ENCODE results near the gene ADGRE2.

The ADGRE2 gene

GRCh38 chr19:14748601-14749000 lies 29.8 kb downstream of the ADGRE2 start:
- no peak for DNase-seq (ENCODE audit: low read depth in 4 of 4, low spot score in 1 of 4)

- DNase-seq (ENCODE audit: low read depth in 4 of 4, low spot score in 1 of 4) = no peak
Observed at GRCh38 chr19:14746886-14747285, 31.5 kb downstream of the ADGRE2 start.

- DNase-seq (ENCODE audit: low read depth in 4 of 4, low spot score in 1 of 4) = no peak
Observed at GRCh38 chr19:14735915-14736314, 42.4 kb downstream of the ADGRE2 start.

DNA sequence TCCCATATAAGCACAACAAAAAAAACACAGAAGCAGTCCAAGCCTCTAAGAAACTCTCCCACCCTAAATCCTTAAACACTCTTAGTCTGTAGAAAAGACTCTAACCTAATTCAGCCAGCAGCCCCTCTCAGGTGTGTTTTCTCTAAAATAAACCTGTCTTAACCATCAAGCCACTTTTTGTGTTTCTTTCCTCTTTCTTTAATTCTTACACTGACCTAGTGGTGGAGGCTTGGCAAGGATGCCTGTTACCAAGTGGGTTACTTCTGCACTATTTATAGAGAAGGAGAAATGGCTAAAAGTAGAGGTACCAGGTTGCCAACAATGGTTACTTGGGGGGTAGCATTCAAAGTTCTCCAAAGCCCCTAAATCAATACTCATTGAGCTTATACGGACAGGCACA lies 44.8 kb downstream of the ADGRE2 start:
- no peak for DNase-seq (ENCODE audit: low read depth in 4 of 4, low spot score in 1 of 4)

GRCh38 chr19:14732510-14732909 lies 45.9 kb downstream of the ADGRE2 start:
- no peak for DNase-seq (ENCODE audit: low read depth in 4 of 4, low spot score in 1 of 4)

DNA sequence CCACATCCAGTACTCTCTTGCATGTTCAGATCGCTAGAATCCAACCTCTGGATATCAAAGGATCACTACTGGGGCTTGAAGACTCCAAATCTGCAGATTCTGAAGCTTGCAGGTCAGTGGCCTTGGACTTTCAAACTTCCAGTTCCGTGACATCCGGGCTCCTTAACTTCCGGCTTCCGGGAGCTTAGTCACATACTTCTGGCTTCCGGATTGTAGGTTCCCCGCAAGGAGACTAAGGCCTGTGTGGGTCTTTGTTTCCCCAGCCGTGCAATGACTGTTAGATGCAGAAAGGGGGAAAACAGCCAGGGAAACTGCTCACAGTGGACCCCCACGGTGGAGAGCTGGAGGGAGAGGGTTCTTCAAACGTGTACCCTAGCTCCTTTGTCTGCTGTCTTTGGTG lies 47.2 kb downstream of the ADGRE2 start:
- no peak for DNase-seq (ENCODE audit: low read depth in 4 of 4, low spot score in 1 of 4)

DNA sequence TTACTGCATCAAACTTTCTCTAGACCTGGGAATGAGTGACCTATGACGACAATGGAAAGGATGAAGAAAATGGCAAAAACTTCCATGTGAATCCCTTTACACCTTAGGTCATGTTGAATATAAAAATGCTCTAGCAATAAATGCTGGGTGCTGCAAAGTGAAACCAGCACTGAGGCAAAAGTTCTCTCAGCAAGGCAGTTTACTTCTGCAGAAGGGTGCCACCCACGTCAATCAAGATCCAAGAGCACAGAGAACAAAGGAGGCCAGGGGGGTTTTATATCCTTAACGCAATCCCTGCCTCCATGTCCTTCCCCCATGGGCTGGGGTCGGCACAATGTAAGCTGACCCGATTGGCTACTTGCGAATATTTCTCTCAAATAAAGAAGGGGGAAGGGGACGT lies 49.8 kb downstream of the ADGRE2 start:
- DNase-seq (ENCODE audit: low read depth in 4 of 4, low spot score in 1 of 4) = no peak

GRCh38 chr19:14722127-14722526 lies 56.2 kb downstream of the ADGRE2 start:
- DNase-seq (ENCODE audit: low read depth in 4 of 4, low spot score in 1 of 4) = no peak

- DNase-seq (ENCODE audit: low read depth in 4 of 4, low spot score in 1 of 4) = no peak
Observed at GRCh38 chr19:14719162-14719561, 59.2 kb downstream of the ADGRE2 start.

- no peak for DNase-seq (ENCODE audit: low read depth in 4 of 4, low spot score in 1 of 4)
Observed at GRCh38 chr19:14718522-14719116, 59.7 kb downstream of the ADGRE2 start.

DNA sequence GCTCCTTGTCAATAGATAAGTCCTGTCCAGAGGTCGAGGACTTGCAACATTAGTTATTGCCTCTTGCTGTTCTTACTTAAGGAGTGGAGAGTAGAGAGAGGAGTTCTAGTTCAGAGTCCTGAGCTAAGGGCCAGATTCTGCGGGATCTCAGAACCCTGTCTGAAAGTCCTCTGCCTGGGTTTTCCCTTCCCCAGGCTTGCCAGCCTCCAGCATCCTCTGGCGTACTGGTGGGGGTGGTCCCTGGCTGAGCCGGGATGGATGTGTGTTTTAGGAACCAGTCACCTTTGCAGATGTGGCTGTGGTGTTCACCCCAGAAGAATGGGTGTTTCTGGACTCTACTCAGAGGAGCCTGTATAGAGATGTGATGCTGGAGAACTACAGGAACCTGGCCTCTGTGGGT lies 62.5 kb downstream of the ADGRE2 start:
- DNase-seq (ENCODE audit: low read depth in 4 of 4, low spot score in 1 of 4) = no peak

GRCh38 chr19:14704450-14704849 lies 73.9 kb downstream of the ADGRE2 start:
- no peak for DNase-seq (ENCODE audit: low read depth in 4 of 4, low spot score in 1 of 4)

- no peak for DNase-seq (ENCODE audit: low read depth in 4 of 4, low spot score in 1 of 4)
Observed at GRCh38 chr19:14703833-14704232, 74.5 kb downstream of the ADGRE2 start.

DNA sequence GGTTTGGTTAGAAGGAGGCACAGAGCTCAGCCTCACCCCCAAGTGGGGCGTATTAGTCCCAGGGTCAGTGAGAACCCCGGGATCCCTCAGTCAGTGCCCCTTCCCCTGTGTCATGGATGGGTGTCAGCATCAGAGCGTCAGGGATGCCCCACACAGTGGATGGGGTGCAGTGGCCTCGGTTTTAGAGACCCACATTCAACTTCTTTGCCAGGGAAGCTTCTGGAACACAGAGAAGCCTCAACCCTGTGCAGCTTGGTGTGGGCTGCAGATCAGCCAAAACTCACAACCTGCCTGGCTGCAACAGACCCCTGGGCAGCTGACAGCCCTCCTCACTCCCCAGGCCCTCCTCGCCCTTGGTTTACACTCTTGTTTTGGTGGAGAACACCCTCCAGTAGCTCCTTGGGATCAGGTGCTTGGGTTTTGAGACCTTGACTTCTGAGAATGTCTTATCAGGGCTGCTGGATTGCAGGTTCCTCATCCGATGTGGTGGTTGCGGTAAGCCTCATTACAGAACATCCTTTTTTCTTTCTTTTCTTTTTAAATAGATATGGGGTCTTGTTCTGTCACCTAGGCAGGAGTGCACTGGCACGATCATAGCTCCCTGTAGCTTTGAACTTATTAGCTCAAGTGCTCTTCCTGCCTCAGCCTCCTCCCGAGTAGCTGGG lies 77.5 kb downstream of the ADGRE2 start:
- DNase-seq (ENCODE audit: low read depth in 4 of 4, low spot score in 1 of 4) = no peak

GRCh38 chr19:14699641-14700040 lies 78.7 kb downstream of the ADGRE2 start:
- no peak for DNase-seq (ENCODE audit: low read depth in 4 of 4, low spot score in 1 of 4)

DNA sequence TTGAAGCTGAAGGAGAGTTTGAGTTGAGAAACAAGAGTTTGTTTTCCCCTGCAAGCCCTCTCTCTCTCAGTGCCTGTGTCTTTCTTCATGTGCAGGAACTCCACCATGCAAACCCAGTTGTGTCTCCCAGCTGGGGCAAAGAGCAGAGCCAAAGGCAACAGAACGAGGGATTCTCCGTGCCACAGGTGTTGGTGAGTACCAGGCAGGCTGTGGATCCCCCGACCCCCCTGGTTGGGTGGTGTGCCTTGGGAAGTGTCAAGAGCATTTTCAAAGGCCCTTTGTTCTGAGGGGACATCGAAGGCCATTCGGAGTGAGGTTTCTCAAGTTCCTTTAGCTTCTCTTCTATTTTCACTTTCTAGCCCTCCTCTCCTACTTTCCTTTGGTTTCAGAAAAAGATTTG lies 82.9 kb downstream of the ADGRE2 start:
- no peak for DNase-seq (ENCODE audit: low read depth in 4 of 4, low spot score in 1 of 4)

- no peak for DNase-seq (ENCODE audit: low read depth in 4 of 4, low spot score in 1 of 4)
Observed at GRCh38 chr19:14694641-14695266, 83.6 kb downstream of the ADGRE2 start.

- DNase-seq (ENCODE audit: low read depth in 4 of 4, low spot score in 1 of 4) = peak; percentile 99 to 100 (median 100)
Observed at GRCh38 chr19:14689598-14690503, 88.5 kb downstream of the ADGRE2 start, which contains the start of gene ZNF333. Gene ZNF333, plus strand, starts transcription at chr19:14690048. Its CDS starts 3,444 bp downstream, at chr19:14693492.

GRCh38 chr19:14686411-14686810 lies 91.9 kb downstream of the ADGRE2 start:
- DNase-seq (ENCODE audit: low read depth in 4 of 4, low spot score in 1 of 4) = peak in 1 of 4 experiments; percentile 7

GRCh38 chr19:14683439-14683838 lies 94.9 kb downstream of the ADGRE2 start:
- DNase-seq (ENCODE audit: low read depth in 4 of 4, low spot score in 1 of 4) = no peak

Measured in stimulated activated CD4-positive, alpha-beta T cell treated with anti-CD3 and anti-CD28 coated beads, Interleukin-1b, Interleukin-23, amount 100 ng/mL, for 24 hours (primary cell).